Psoas muscle (tissue), 8 donors: ENCODE data around the gene SORCS3. TPM values are rescaled to one million over a fixed set of nuclear protein-coding genes. Genes with fewer than 3 reads are reported as not detected.

Experiments
- ATAC-seq, 4 donors: fragments of 200-7000 bp; cut with Tn5 transposase; one replicate each; pipeline ENCODE4 v1.9.1; 2020; ENCODE audit warnings: moderate library complexity in 3 of 4, mild to moderate bottlenecking in 2 of 4
- DNase-seq, 2 donors: peaks; one replicate each; pipeline ENCODE4 v3.0.0-alpha.2; 2020
- H3K27ac ChIP-seq: fragments of 200-600 bp; one replicate; pipeline ENCODE4 v1.8.0; 2022
- H3K27me3 ChIP-seq, 3 donors: fragments of 200-600 bp in 1 of 3; one replicate each; pipeline versions ENCODE4 v1.6.1 to v1.8.0; 2013 to 2022; ENCODE audit warnings: low read length in 2 of 3, mild to moderate bottlenecking in 2 of 3, moderate library complexity in 1 of 3; ENCODE audit not compliant: insufficient read depth in 3 of 3
- H3K36me3 ChIP-seq, 2 donors: fragments of 200-600 bp in 1 of 2; one replicate each; pipeline versions ENCODE4 v1.6.1 to v1.8.0; 2013 to 2022; ENCODE audit warnings: low read depth in 1 of 2, mild to moderate bottlenecking in 1 of 2, moderate library complexity in 1 of 2; ENCODE audit not compliant: insufficient read depth in 1 of 2
- H3K4me1 ChIP-seq: fragments of 200-600 bp; one replicate; pipeline ENCODE4 v1.8.0; 2022
- H3K4me3 ChIP-seq: fragments of 200-600 bp; one replicate; pipeline ENCODE4 v1.8.0; 2022; ENCODE audit warnings: mild to moderate bottlenecking
- H3K9me3 ChIP-seq: fragments of 200-600 bp; one replicate; pipeline ENCODE4 v1.8.0; 2022
- WGBS, 3 donors: extraction: QIAGEN DNeasy Blood & Tissue Kit; methylation state at CpG; one replicate each; pipeline versions ENCODE4 v1.1.6 to v1.1.7; 2013; 5-methylcytosine and 5-hydroxymethylcytosine counted together
- intact Hi-C, 2 donors: fragments of 100-400 bp; cut with DNase I; formaldehyde crosslinking; loops; one replicate each; pipeline versions ENCODE4 v1.11.0 to v1.14.2; 2022
- polyA plus RNA-seq, 3 donors: library from polyadenylated mRNA; stranded (reverse); fragments of 200-250 nt; gene quantifications; one replicate each; pipeline ENCODE4 v1.2.3, GENCODE V29; 2013
- total RNA-seq, 4 donors: library from RNA; stranded (reverse); fragmentation: NEBNext Ultra II Directional in 2 of 4; extraction: Animal tissue kit (Norgen Biotek cat#: 25700) in 2 of 4; gene quantifications; one replicate each; pipeline versions ENCODE4 v1.2.1 to v1.2.4, GENCODE V29; 2021 to 2023
- TF ChIP-seq, protein P1 (sequence below): fragments of 200-600 bp; IDR thresholded peaks from one replicate; pipeline ENCODE4 v1.8.0; 2022; ENCODE audit warnings: antibody characterized with exemption
- donor health status: healthy with polysubstance abuse.
- donor health status: DM: no; HTN: no; CAD: no; lungs with moderate emphysema.
- donor health status: Bipolar disorder and iron deficiency.
- donor health status: healthy.
- donor health status: DM: yes; HTN: yes; CAD: no.
- donor health status: DM: no; HTN: no; CAD: no.
- donor health status: DM: no; HTN: no; CAD: no.
- donor health status: DM: yes; HTN: yes; CAD: no.

SORCS3 gene
- total and polyA plus RNA-seq, 7 donors = 0.01 TPM; not detected in 6

DNA sequence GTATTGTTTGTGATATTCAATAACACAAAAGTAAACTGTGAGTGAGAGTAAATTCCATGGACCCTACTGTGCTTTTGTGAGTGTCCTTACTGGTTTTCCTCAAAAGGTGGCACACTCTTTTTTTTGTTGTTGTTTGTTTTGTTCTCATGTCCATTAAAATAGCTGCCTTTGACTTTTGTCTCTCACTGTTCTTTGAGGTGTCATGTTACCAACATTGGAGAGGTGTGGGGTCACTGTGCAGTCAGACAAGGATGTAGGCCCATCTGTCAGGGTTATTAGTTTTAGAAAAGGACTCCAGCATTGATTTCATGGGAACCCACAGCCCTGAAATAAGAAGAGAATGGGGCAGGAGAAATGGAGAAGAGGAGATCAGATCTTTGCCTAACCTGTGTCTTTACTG is 383.1 kb downstream of the SORCS3 start:
- no peaks in the 10 kb centered on the region for H3K4me1 ChIP-seq
- no peak overlapping the region for H3K4me3 ChIP-seq
- DNase-seq (no peak), ATAC-seq (no peak)
- H3K36me3 ChIP-seq = no peaks in the 10 kb centered on the region
- no peaks in the 10 kb centered on the region for H3K27me3 ChIP-seq
- no peak overlapping the region for H3K27ac ChIP-seq
- TF ChIP-seq, protein P1, sequence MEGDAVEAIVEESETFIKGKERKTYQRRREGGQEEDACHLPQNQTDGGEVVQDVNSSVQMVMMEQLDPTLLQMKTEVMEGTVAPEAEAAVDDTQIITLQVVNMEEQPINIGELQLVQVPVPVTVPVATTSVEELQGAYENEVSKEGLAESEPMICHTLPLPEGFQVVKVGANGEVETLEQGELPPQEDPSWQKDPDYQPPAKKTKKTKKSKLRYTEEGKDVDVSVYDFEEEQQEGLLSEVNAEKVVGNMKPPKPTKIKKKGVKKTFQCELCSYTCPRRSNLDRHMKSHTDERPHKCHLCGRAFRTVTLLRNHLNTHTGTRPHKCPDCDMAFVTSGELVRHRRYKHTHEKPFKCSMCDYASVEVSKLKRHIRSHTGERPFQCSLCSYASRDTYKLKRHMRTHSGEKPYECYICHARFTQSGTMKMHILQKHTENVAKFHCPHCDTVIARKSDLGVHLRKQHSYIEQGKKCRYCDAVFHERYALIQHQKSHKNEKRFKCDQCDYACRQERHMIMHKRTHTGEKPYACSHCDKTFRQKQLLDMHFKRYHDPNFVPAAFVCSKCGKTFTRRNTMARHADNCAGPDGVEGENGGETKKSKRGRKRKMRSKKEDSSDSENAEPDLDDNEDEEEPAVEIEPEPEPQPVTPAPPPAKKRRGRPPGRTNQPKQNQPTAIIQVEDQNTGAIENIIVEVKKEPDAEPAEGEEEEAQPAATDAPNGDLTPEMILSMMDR = no peak
- no peaks in the 10 kb centered on the region for H3K9me3 ChIP-seq
- intact Hi-C loops = no loop called here

DNA sequence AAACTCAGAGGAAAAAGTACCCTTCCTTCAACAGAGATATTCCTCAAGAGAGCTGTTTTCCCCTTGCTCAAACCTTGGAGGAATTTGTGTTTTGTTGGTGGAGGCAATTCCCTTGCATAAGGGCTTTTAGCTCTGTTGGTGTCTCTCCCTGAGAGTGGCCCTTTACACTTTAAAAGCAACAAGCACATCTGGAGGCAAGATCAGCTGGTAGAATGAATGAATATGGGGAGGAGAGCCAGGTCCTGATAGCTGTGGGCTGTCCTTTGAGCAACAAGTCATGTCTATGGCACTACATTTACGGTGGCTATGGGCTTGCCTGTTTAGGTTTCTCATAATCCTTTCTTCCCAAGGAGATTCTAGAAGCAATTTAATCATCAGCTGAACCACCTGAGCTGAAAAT is 384.0 kb downstream of the SORCS3 start:
- Histone ChIP-seq H3K4me3 (no peak overlapping the region), H3K4me1 (no peaks in the 10 kb centered on the region), H3K9me3 (no peaks in the 10 kb centered on the region), H3K36me3 (no peaks in the 10 kb centered on the region), H3K27me3 (no peaks in the 10 kb centered on the region), H3K27ac (no peak overlapping the region)
- TF ChIP-seq, protein P1 = no peak
- WGBS, 3 donors = 46 to 55% (median 48%) methylated on average over 1 of the region's 1 CpG
- DNase-seq = no peak
- ATAC-seq = no peak
- intact Hi-C loops = no loop called here

DNA sequence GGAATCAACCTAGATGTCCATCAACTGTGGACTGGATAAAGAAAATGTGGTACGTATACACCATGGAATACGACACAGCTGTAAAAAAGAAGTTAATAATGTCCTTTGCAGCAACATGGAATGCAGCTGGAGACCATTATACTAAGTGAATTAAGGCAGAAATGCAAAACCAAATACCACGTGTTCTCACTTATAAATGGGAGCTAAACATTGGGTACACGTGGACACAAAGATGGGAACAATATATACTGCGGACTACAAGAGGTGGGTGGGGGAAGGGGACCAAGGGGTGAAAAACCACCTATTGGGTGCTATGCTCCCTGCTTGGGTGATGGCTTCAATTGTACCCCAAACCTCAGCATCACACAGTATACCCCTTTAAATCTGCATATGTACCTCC is 385.5 kb downstream of the SORCS3 start:
- 83 to 85% (median 84%) methylated on average over 5 of the region's 5 CpGs for WGBS, 3 donors
- no peaks in the 10 kb centered on the region for H3K36me3 ChIP-seq
- no peaks in the 10 kb centered on the region for H3K27me3 ChIP-seq
- H3K9me3 ChIP-seq = no peaks in the 10 kb centered on the region
- no peak for ATAC-seq
- no peak overlapping the region for H3K27ac ChIP-seq
- TF ChIP-seq, protein P1 = no peak
- intact Hi-C loops = no loop called here
- H3K4me1 ChIP-seq = no peaks in the 10 kb centered on the region
- H3K4me3 ChIP-seq = no peak overlapping the region
- DNase-seq = no peak

DNA sequence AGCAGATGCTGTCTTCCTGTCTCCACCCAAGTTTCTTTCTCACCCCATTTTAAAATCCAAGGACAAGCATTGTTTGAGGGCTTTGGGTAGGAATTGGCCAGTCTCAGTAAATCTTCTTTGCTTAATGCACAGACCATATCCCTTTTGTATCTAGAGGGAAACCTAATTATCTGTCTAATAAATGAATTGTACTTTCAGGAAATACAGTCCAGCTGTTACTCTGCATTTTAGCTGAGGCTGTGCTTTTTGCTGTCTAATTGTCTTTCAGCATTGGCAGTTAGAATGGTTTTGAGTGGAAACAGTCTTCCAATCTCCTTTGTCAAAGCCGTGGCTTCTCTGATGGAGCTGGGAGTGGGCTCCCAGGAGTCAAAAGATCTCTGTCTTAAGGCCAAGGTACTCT is 388.2 kb downstream of the SORCS3 start:
- TF ChIP-seq, protein P1 = no peak
- intact Hi-C loops = no loop called here
- Histone ChIP-seq H3K4me1 (no peaks in the 10 kb centered on the region), H3K9me3 (no peaks in the 10 kb centered on the region), H3K27me3 (no peaks in the 10 kb centered on the region), H3K36me3 (no peaks in the 10 kb centered on the region), H3K4me3 (no peak overlapping the region), H3K27ac (no peak overlapping the region)
- ATAC-seq = no peak
- 64 to 69% (median 67%) methylated on average over 1 of the region's 1 CpG for WGBS, 3 donors
- no peak for DNase-seq

DNA sequence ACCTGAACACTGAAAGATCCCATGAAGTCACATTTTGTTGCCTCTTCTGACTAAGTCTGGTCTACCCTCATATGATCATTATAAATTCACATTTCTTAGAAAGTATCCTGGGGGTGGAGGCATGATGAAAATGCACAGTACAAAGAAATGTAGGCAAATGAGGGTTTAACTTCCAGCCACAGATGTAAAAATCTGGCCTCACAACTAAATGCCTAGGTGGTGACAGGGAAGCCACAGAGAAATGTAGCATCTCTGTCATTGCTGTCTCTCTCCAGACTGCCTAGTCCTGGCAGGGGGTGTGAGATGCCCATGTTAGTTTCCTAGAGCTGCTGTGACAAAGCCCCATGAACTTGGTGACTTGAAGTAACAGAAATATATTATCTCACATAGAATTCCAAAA is 395.9 kb downstream of the SORCS3 start:
- H3K4me3 ChIP-seq = no peak overlapping the region
- H3K4me1 ChIP-seq = no peaks in the 10 kb centered on the region
- TF ChIP-seq, protein P1 = no peak
- H3K36me3 ChIP-seq = no peaks in the 10 kb centered on the region
- H3K27me3 ChIP-seq = no peaks in the 10 kb centered on the region
- H3K27ac ChIP-seq = no peak overlapping the region
- ATAC-seq (no peak), DNase-seq (no peak)
- no peaks in the 10 kb centered on the region for H3K9me3 ChIP-seq
- intact Hi-C loops = no loop called here
